Stomach smooth muscle (tissue), 2 donors: Measurements from ENCODE around the gene MYOZ3.

ENCODE experiments used
- H3K27ac ChIP-seq: one replicate; pipeline ENCODE4 v1.7.0; 2013; ENCODE audit warnings: mild to moderate bottlenecking, low read length, inconsistent platforms
- H3K27me3 ChIP-seq, 2 donors: one replicate each; pipeline ENCODE4 v1.7.0; 2013; ENCODE audit warnings: low read length in 2 of 2; ENCODE audit not compliant: insufficient read depth in 2 of 2, control insufficient read depth in 1 of 2
- H3K36me3 ChIP-seq, 2 donors: one replicate each; pipeline ENCODE4 v1.7.0; 2013; ENCODE audit warnings: low read length in 2 of 2; ENCODE audit not compliant: control insufficient read depth in 2 of 2, insufficient read depth in 2 of 2
- H3K4me1 ChIP-seq: one replicate; pipeline ENCODE4 v1.7.0; 2013; ENCODE audit warnings: low read length; ENCODE audit not compliant: control insufficient read depth, insufficient read depth
- H3K4me3 ChIP-seq, 2 donors: one replicate each; pipeline ENCODE4 v1.7.0; 2013; ENCODE audit warnings: low read length in 2 of 2
- H3K9ac ChIP-seq, 2 donors: one replicate each; pipeline ENCODE4 v1.7.0; 2013; ENCODE audit warnings: low read length in 2 of 2, mild to moderate bottlenecking in 1 of 2
- H3K9me3 ChIP-seq, 2 donors: one replicate each; pipeline ENCODE4 v1.7.0; 2013; ENCODE audit warnings: low read length in 2 of 2; ENCODE audit not compliant: control insufficient read depth in 2 of 2
- donor health status: healthy.
- donor health status: Pancreatic carcinoma.

Gene MYOZ3

DNA sequence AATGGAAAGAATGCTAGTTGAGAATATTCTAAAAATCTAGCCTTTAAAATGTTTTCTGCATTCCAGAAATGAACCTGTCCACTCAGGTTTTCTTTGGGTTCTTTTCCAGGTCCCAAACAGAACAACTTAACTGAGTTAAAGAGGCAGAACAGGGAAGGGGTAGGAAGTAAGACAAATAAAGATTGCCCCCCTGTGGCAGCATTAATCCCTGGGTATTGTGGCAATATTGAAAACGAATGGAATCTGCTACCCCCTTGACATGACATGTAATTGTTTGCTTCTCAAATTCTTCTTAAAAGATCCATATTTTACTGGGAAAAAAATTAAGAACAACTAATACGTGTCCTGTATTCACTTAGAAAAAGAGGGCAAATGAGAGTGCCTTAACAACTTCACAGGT, 49.1 kb downstream of the MYOZ3 start:
- H3K27ac ChIP-seq: no peak overlapping the region
- peaks cover 24 to 35% of the 10 kb centered on the region in 2 donors for H3K36me3 ChIP-seq
- H3K9me3 ChIP-seq: no peaks in the 10 kb centered on the region
- H3K4me3 ChIP-seq: no peak overlapping the region
- no peaks in the 10 kb centered on the region for H3K4me1 ChIP-seq
- H3K27me3 ChIP-seq: no peaks in the 10 kb centered on the region
- H3K9ac ChIP-seq: no peak overlapping the region

DNA sequence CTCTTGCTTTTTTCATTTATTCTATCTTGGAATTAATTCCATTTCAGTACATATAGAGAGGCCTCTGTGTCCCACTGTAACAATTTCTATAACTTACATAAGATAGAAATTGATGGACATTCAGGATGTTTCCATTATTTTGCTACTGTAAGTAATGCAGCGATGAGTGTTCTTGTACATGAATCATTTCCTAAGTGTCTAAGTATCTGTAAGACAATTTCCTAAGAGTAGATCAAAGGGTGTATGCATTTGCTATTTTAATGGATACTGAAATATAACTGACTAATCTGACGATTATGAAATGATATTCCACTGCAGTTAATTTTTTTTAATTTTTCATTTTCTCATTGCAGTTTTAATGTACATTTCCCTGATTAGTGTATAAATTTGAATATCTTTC, 62.8 kb downstream of the MYOZ3 start:
- no peak overlapping the region for H3K9ac ChIP-seq
- H3K4me3 ChIP-seq: no peak overlapping the region
- H3K36me3 ChIP-seq: peaks cover 33 to 44% of the 10 kb centered on the region in 2 donors
- no peaks in the 10 kb centered on the region for H3K4me1 ChIP-seq
- H3K27me3 ChIP-seq: no peaks in the 10 kb centered on the region
- H3K27ac ChIP-seq: no peak overlapping the region
- H3K9me3 ChIP-seq: no peaks in the 10 kb centered on the region
